Activated naive CD4-positive, alpha-beta T cell treated with anti-CD3 and anti-CD28 coated beads, Interleukin-2, amount 50 U/mL, for 16 hours (primary cell): ENCODE data around the gene ZBTB38.

Experiments
- DNase-seq: peaks from one replicate; pipeline ENCODE4 v3.0.0-alpha.2; 2020

Gene ZBTB38

GRCh38 chr3:141368062-141368924, at the start of gene ZBTB38:
ZBTB38 (plus strand) TSS chr3:141368504; CDS start chr3:141442389, 73,885 bp downstream.
- no peak for DNase-seq

- DNase-seq, result no peak
Measured at GRCh38 chr3:141320399-141321108, 47.8 kb upstream of the ZBTB38 start.

GRCh38 chr3:141321109-141321497, 47.2 kb upstream of the ZBTB38 start:
- no peak for DNase-seq

- DNase-seq, result no peak
Measured at GRCh38 chr3:141323936-141324704, 44.2 kb upstream of the ZBTB38 start.

GRCh38 chr3:141326123-141326522, 42.2 kb upstream of the ZBTB38 start:
- DNase-seq, result no peak

GRCh38 chr3:141326626-141327025, 41.7 kb upstream of the ZBTB38 start:
- no peak for DNase-seq

- DNase-seq, result no peak
Measured at GRCh38 chr3:141328286-141329166, 39.8 kb upstream of the ZBTB38 start.

- no peak for DNase-seq
Measured at GRCh38 chr3:141330235-141330634, 38.1 kb upstream of the ZBTB38 start.

- DNase-seq, result no peak
Measured at GRCh38 chr3:141330718-141331376, 37.5 kb upstream of the ZBTB38 start.

- no peak for DNase-seq
Measured at GRCh38 chr3:141331377-141332318, 36.7 kb upstream of the ZBTB38 start.

- no peak for DNase-seq
Measured at GRCh38 chr3:141332416-141332815, 35.9 kb upstream of the ZBTB38 start.

GRCh38 chr3:141333836-141334626, 34.3 kb upstream of the ZBTB38 start:
- no peak for DNase-seq

- DNase-seq, result no peak
Measured at GRCh38 chr3:141334627-141335250, 33.6 kb upstream of the ZBTB38 start.

GRCh38 chr3:141335531-141336061, 32.7 kb upstream of the ZBTB38 start:
- DNase-seq, result no peak

- no peak for DNase-seq
Measured at GRCh38 chr3:141336672-141337522, 31.4 kb upstream of the ZBTB38 start.

GRCh38 chr3:141337523-141337854, 30.8 kb upstream of the ZBTB38 start:
- no peak for DNase-seq

- DNase-seq, result no peak
Measured at GRCh38 chr3:141337991-141338390, 30.3 kb upstream of the ZBTB38 start.

GRCh38 chr3:141338881-141339280, 29.4 kb upstream of the ZBTB38 start:
- DNase-seq, result no peak
